WTC11 (cell line): ENCODE data around the gene CELF2. TPM values are rescaled to one million over a fixed set of nuclear protein-coding genes. Genes with fewer than 3 reads are reported as not detected.

Experiments used
- ATAC-seq: fragments of 200-7000 bp; cut with Tn5 transposase; 2 replicates; pipeline ENCODE4 v1.10.0; 2021; ENCODE audit warnings: mild to moderate bottlenecking, moderate library complexity
- CTCF ChIA-PET: fragments of 300-600 bp; sonication (Branson Sonifier 250); formaldehyde crosslinking; loops from one replicate; lab custom pipeline; 2021; ENCODE audit warnings: antibody characterized with exemption; lab: Charles Lee
- POLR2A ChIA-PET: fragments of 350-600 bp; sonication (Branson Sonifier 250); formaldehyde crosslinking; loops from one replicate; lab custom pipeline; 2021; ENCODE audit warnings: antibody characterized with exemption; lab: Charles Lee
- DNase-seq: peaks from one replicate; pipeline ENCODE4 v3.0.0; 2021; ENCODE audit warnings: low spot score
- H3K27ac Mint-ChIP-seq: 2 replicates; pipeline ENCODE4 v1.8.0; 2021; ENCODE audit warnings: mixed read lengths
- H3K27me3 Mint-ChIP-seq: 2 replicates; pipeline ENCODE4 v1.8.0; 2021; ENCODE audit warnings: low read depth, mild to moderate bottlenecking, moderate library complexity, mixed read lengths
- H3K36me3 Mint-ChIP-seq: 2 replicates; pipeline ENCODE4 v1.8.0; 2021; ENCODE audit warnings: mixed read lengths
- H3K4me1 Mint-ChIP-seq: 2 replicates; pipeline ENCODE4 v1.8.0; 2022; ENCODE audit warnings: mixed read lengths
- H3K4me3 Mint-ChIP-seq: 2 replicates; pipeline ENCODE4 v1.8.0; 2021; ENCODE audit warnings: mild to moderate bottlenecking, moderate library complexity, mixed read lengths
- H3K9me3 Mint-ChIP-seq: 2 replicates; pipeline ENCODE4 v1.8.0; 2021; ENCODE audit warnings: mixed read lengths
- AR ChIP-seq: fragments of 250-450 bp; sonication (Bioruptor Pico); IDR thresholded peaks from 2 replicates; pipeline ENCODE4 v1.9.0; 2021; ENCODE audit warnings: mild to moderate bottlenecking
- CBFB ChIP-seq: sonication (generic); formaldehyde crosslinking; IDR thresholded peaks from 2 replicates; pipeline ENCODE4 v1.8.1; 2022; ENCODE audit warnings: mild to moderate bottlenecking, low read depth, missing genetic modification reagents
- CREB1 ChIP-seq: sonication (generic); formaldehyde crosslinking; IDR thresholded peaks from 2 replicates; pipeline ENCODE4 v1.8.0; 2023; ENCODE audit warnings: mild to moderate bottlenecking, missing genetic modification reagents
- CREM ChIP-seq: sonication (generic); formaldehyde crosslinking; IDR thresholded peaks from 2 replicates; pipeline ENCODE4 v1.8.1; 2022; ENCODE audit warnings: mild to moderate bottlenecking, missing genetic modification reagents, moderate library complexity
- EMX1 ChIP-seq: fragments of 250-450 bp; sonication (Bioruptor Pico); IDR thresholded peaks from 2 replicates; pipeline ENCODE4 v1.8.0; 2021; ENCODE audit warnings: mild to moderate bottlenecking
- ETV6 ChIP-seq: sonication (generic); formaldehyde crosslinking; IDR thresholded peaks from 2 replicates; pipeline ENCODE4 v1.8.1; 2022; ENCODE audit warnings: mild to moderate bottlenecking, missing genetic modification reagents
- FOXJ3 ChIP-seq: sonication (generic); formaldehyde crosslinking; IDR thresholded peaks from 2 replicates; pipeline ENCODE4 v1.9.0; 2021; ENCODE audit warnings: missing genetic modification reagents, mild to moderate bottlenecking, borderline replicate concordance
- FOXP4 ChIP-seq: sonication (generic); formaldehyde crosslinking; IDR thresholded peaks from 2 replicates; pipeline ENCODE4 v1.8.0; 2022; ENCODE audit warnings: mild to moderate bottlenecking, missing genetic modification reagents
- GTF2I ChIP-seq: fragments of 250-450 bp; sonication (Bioruptor Pico); conservative IDR thresholded peaks from 2 replicates; pipeline ENCODE4 v1.4.0; 2021; ENCODE audit warnings: mild to moderate bottlenecking
- NFYB ChIP-seq: sonication (generic); formaldehyde crosslinking; conservative IDR thresholded peaks from 2 replicates; pipeline ENCODE4 v1.8.0; 2022; ENCODE audit warnings: low read depth, missing genetic modification reagents
- NR3C1 ChIP-seq: sonication (generic); formaldehyde crosslinking; conservative IDR thresholded peaks from 2 replicates; pipeline ENCODE4 v1.8.1; 2023; ENCODE audit warnings: low read depth, mild to moderate bottlenecking, missing genetic modification reagents
- PRRX2 ChIP-seq: fragments of 250-450 bp; sonication (Bioruptor Pico); IDR thresholded peaks from 2 replicates; pipeline ENCODE4 v1.8.0; 2021; ENCODE audit warnings: mild to moderate bottlenecking
- SOX15 ChIP-seq: fragments of 250-450 bp; sonication (Bioruptor Pico); IDR thresholded peaks from 2 replicates; pipeline ENCODE4 v1.9.0; 2021; ENCODE audit warnings: mild to moderate bottlenecking
- STAT6 ChIP-seq: sonication (generic); formaldehyde crosslinking; conservative IDR thresholded peaks from 2 replicates; pipeline ENCODE4 v1.8.1; 2023; ENCODE audit warnings: mild to moderate bottlenecking, low read depth, missing genetic modification reagents, moderate library complexity
- TCF7 ChIP-seq: sonication (generic); formaldehyde crosslinking; IDR thresholded peaks from 2 replicates; pipeline ENCODE4 v1.8.0; 2022; ENCODE audit warnings: mild to moderate bottlenecking, low read depth, missing genetic modification reagents, moderate library complexity
- TEAD1 ChIP-seq: sonication (generic); formaldehyde crosslinking; IDR thresholded peaks from 2 replicates; pipeline ENCODE4 v1.8.0; 2022; ENCODE audit warnings: mild to moderate bottlenecking, missing genetic modification reagents
- TP53 ChIP-seq: sonication (generic); formaldehyde crosslinking; IDR thresholded peaks from 2 replicates; pipeline ENCODE4 v1.8.1; 2023; ENCODE audit warnings: mild to moderate bottlenecking, missing genetic modification reagents
- USF1 ChIP-seq: sonication (generic); formaldehyde crosslinking; IDR thresholded peaks from 2 replicates; pipeline ENCODE4 v1.8.0; 2022; ENCODE audit warnings: mild to moderate bottlenecking, missing genetic modification reagents
- ZNF138 ChIP-seq: sonication (generic); formaldehyde crosslinking; conservative IDR thresholded peaks from 2 replicates; pipeline ENCODE4 v1.8.1; 2022; ENCODE audit warnings: mild to moderate bottlenecking, moderate library complexity, missing genetic modification reagents
- ZNF416 ChIP-seq: fragments of 250-450 bp; sonication (Bioruptor Pico); IDR thresholded peaks from 2 replicates; pipeline ENCODE4 v1.9.0; 2021; ENCODE audit warnings: mild to moderate bottlenecking, inconsistent platforms
- ZNF423 ChIP-seq: fragments of 250-450 bp; sonication (Bioruptor Pico); IDR thresholded peaks from 2 replicates; pipeline ENCODE4 v2.1.2; 2022; ENCODE audit warnings: mild to moderate bottlenecking, moderate library complexity
- ZNF425 ChIP-seq: fragments of 250-450 bp; sonication (Bioruptor Pico); conservative IDR thresholded peaks from 2 replicates; pipeline ENCODE4 v1.9.0; 2021; ENCODE audit warnings: mild to moderate bottlenecking
- ZNF671 ChIP-seq: fragments of 250-450 bp; sonication (Bioruptor Pico); IDR thresholded peaks from 2 replicates; pipeline ENCODE4 v1.8.0; 2021; ENCODE audit warnings: mild to moderate bottlenecking
- total RNA-seq: library from RNA; stranded (reverse); gene quantifications from 3 replicates; pipeline ENCODE4 v1.2.3, GENCODE V29; 2021

CELF2 gene
- total RNA-seq, 1 experiment from 2014 or later = 24.6 TPM

GRCh38 chr10:11213137-11213536 is 195.5 kb downstream of the CELF2 start (continued):
- TF ChIP-seq TP53 (no peak), FOXJ3 (no peak)

GRCh38 chr10:11214407-11214806 is 196.7 kb downstream of the CELF2 start:
- H3K27ac Mint-ChIP-seq = no peak overlapping the region
- CTCF ChIA-PET = interaction anchor here (0.6 kb wide), 1 partner anchor 424 kb away, joined by 3 read pairs; no protein-coding TSS in a partner anchor
- no peak for ATAC-seq

GRCh38 chr10:11215471-11215870 is 197.8 kb downstream of the CELF2 start:
- POLR2A ChIA-PET = no interaction called here
- H3K27me3 Mint-ChIP-seq = no peaks in the 10 kb centered on the region

More at GRCh38 chr10:11214407-11214806, 196.7 kb downstream of the CELF2 start:
- no peak for DNase-seq
- Mint-ChIP-seq H3K36me3 (no peaks in the 10 kb centered on the region), H3K27me3 (no peaks in the 10 kb centered on the region), H3K4me1 (peaks cover 16% of the 10 kb centered on the region), H3K9me3 (no peaks in the 10 kb centered on the region), H3K4me3 (no peak overlapping the region)
- TF ChIP-seq ZNF423 (CRISPR knock-in tag) (no peak), USF1 (CRISPR knock-in tag) (no peak), ZNF425 (CRISPR knock-in tag) (no peak), TCF7 (CRISPR knock-in tag) (no peak), ZNF138 (CRISPR knock-in tag) (no peak), ETV6 (CRISPR knock-in tag) (no peak), ZNF671 (no peak), SOX15 (no peak), EMX1 (CRISPR knock-in tag) (no peak), TEAD1 (CRISPR knock-in tag) (no peak), CBFB (CRISPR knock-in tag) (no peak), FOXJ3 (no peak)
- POLR2A ChIA-PET = no interaction called here

More at GRCh38 chr10:11215471-11215870, 197.8 kb downstream of the CELF2 start:
- ATAC-seq (no peak), DNase-seq (no peak)
- TF ChIP-seq AR (CRISPR knock-in tag) = no peak
- TF ChIP-seq PRRX2 = no peak
- TF ChIP-seq ZNF416 (CRISPR knock-in tag) = no peak
- TF ChIP-seq USF1 (CRISPR knock-in tag) = no peak
- no peak for TF ChIP-seq FOXJ3
- no peak for TF ChIP-seq TP53
- no peak for TF ChIP-seq CREB1
- TF ChIP-seq CREM = no peak
- no peak for TF ChIP-seq NFYB
- TF ChIP-seq FOXP4 (CRISPR knock-in tag) = no peak
- no peak for TF ChIP-seq TCF7 (CRISPR knock-in tag)
- no peak for TF ChIP-seq TEAD1 (CRISPR knock-in tag)
- TF ChIP-seq STAT6 (CRISPR knock-in tag) = no peak
- TF ChIP-seq NR3C1 = no peak
- no peak for TF ChIP-seq GTF2I (CRISPR knock-in tag)
- peaks cover 9% of the 10 kb centered on the region for H3K4me1 Mint-ChIP-seq
- H3K36me3 Mint-ChIP-seq = no peaks in the 10 kb centered on the region
- H3K4me3 Mint-ChIP-seq = no peak overlapping the region
- H3K27ac Mint-ChIP-seq = no peak overlapping the region
- CTCF ChIA-PET = no interaction called here
- no peaks in the 10 kb centered on the region for H3K9me3 Mint-ChIP-seq
